Fibroblast of skin of left quadriceps (primary cell): ENCODE results near the gene TRAPPC5.

Experiments
- DNase-seq, 2 experiments: peaks; one replicate each; pipeline ENCODE4 v3.0.0-alpha.2; 2013; ENCODE audit warnings: low read depth in 2 of 2

The TRAPPC5 gene

GRCh38 chr19:7701049-7701653 lies 20.5 kb downstream of the TRAPPC5 start:
- no peak for DNase-seq

- DNase-seq, result no peak
Observed at GRCh38 chr19:7701654-7702457, 21.2 kb downstream of the TRAPPC5 start, which contains the start of gene FCER2. TSS of gene FCER2 (minus strand) at chr19:7702131. CDS start at chr19:7699760, 2,371 bp downstream.

- no peak for DNase-seq
Observed at GRCh38 chr19:7703332-7703731, 22.7 kb downstream of the TRAPPC5 start.

- DNase-seq, result no peak
Observed at GRCh38 chr19:7704280-7705060, 23.8 kb downstream of the TRAPPC5 start.

- DNase-seq, result no peak
Observed at GRCh38 chr19:7705387-7706187, 25.0 kb downstream of the TRAPPC5 start.

- DNase-seq, result no peak
Observed at GRCh38 chr19:7706188-7706954, 25.7 kb downstream of the TRAPPC5 start.

GRCh38 chr19:7706955-7707456 lies 26.4 kb downstream of the TRAPPC5 start:
- DNase-seq, result no peak

GRCh38 chr19:7709932-7710460 lies 29.4 kb downstream of the TRAPPC5 start:
- no peak for DNase-seq

GRCh38 chr19:7710616-7711015 lies 30.0 kb downstream of the TRAPPC5 start:
- DNase-seq, result no peak

GRCh38 chr19:7715671-7716070 lies 35.0 kb downstream of the TRAPPC5 start:
- DNase-seq, result no peak

GRCh38 chr19:7716762-7717161 lies 36.1 kb downstream of the TRAPPC5 start:
- no peak for DNase-seq

- DNase-seq, result no peak
Observed at GRCh38 chr19:7718668-7719067, 38.0 kb downstream of the TRAPPC5 start.

- DNase-seq, result no peak
Observed at GRCh38 chr19:7720351-7720750, 39.7 kb downstream of the TRAPPC5 start.

GRCh38 chr19:7722231-7722651 lies 41.6 kb downstream of the TRAPPC5 start:
- no peak for DNase-seq

GRCh38 chr19:7725791-7726190 lies 45.2 kb downstream of the TRAPPC5 start:
- no peak for DNase-seq

- DNase-seq, result no peak
Observed at GRCh38 chr19:7729211-7729610, 48.6 kb downstream of the TRAPPC5 start.

GRCh38 chr19:7729831-7730285 lies 49.2 kb downstream of the TRAPPC5 start:
- no peak for DNase-seq

GRCh38 chr19:7730286-7731217 lies 49.9 kb downstream of the TRAPPC5 start:
- no peak for DNase-seq

- no peak for DNase-seq
Observed at GRCh38 chr19:7731218-7731595, 50.6 kb downstream of the TRAPPC5 start.
